ENCODE data around the gene ROBO3.

ROBO3 gene

DNA sequence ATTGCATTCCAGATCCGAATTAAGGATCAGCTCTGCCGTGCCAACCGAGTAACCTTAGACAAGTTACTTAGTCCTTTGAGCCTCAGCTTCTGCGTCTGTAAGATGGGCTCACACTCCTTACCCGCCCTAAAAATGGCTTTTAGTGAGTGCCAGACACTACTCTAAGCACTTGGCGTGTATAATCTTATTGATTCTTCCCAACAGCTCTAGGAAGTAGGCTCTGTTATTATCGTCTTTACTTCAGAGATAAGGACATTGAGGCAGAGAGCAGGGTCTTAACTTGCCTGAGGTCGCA is 21.7 kb upstream of the ROBO3 start:
- DNase-seq, result no peak

DNA sequence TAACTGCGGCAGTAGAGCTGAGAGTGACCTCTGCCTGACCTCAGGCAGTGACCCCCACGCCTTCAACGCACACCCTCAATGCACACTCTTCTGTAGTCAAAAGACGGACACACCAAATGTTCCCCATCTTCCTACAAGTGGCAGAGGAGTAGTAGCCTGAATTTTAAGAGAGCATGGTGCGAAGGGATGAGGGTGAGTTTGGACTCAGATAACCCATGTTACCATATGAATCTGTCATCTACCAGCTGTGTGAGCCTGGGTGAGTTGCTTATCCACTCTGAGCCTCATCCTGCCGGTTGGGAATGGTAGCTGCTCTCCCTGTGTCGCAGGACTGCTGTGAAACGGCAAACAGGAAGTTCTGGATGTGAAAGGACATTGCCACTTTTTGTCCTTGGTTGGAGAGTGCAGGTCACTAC is 20.6 kb upstream of the ROBO3 start:
- DNase-seq, result no peak

- no peak for DNase-seq
These were observed 19.1 kb upstream of the ROBO3 start for GRCh38 chr11:124846070-124846673.

GRCh38 chr11:124859171-124859570 is 6.1 kb upstream of the ROBO3 start:
- DNase-seq, result no peak

DNA sequence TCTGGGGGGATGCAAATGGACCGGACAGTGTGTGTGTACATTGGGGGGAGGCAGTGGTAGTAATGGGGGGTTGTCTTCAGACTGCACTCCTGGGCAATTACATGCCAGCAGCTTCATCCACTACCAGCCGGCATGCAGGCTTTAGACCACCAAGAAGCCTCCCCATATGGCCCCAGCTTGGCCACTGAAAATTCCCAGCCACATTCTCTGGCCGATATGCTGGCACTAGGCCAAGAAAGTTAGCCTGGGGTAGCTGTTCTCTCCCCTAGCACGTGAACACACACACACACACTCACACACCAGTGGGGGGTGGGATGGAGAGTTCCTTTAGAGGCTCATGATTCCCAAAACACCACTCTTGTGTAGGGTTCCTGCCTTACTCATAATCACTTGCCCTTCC is 3.6 kb upstream of the ROBO3 start:
- DNase-seq, result no peak

DNA sequence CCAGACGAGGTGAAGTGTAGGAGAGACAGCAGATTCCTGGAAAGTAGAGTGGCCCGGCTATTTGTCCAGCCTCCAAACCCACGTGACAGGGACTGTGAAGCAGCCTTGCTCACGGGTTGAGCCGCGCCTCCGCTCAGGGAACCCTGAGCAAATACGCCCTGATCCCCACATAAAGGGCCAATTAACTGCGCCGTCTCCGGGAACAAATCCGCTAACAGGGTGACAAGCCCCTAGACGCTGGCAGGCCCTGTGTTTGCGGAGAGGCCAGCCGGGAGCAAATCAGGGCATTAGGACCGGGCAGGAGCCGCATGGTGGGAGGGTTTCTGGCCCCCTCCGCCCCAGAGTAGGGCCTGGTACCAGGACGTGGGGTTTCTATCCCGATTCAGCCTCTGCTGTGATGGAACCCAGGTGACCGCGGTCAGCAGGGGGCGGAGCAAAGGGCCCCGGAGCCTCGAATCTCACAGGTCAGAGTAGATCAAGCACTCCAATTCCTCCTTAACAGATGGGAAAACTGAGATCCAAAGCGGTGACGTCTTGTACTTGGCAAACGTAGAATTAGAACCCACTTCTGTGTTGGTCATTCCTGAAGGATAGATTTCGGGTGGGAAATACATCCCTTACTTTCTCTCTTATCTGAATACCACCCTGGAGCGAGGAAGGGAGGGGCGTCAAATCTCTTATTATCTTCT is 2.0 kb upstream of the ROBO3 start:
- DNase-seq, result no peak

DNA sequence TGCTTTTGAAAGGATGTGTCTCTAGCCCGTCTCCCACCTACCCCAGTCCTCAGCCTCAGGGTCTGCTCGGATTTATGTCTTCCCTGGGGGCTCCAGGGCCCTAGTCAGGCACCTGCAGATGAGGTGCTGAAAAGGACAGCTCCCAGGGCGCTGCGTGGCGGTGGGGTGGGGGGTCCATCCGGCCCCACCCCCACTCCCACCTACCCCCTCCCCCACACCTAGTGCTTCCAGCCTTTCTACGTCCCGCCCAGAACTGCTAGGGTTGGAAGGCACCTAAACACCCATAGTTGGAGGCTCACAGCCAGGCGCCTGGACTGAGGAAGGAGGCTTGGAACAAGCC is 1.4 kb upstream of the ROBO3 start:
- DNase-seq, result no peak

GRCh38 chr11:124864176-124864891 is 898 bp upstream of the ROBO3 start:
- DNase-seq, result no peak

DNA sequence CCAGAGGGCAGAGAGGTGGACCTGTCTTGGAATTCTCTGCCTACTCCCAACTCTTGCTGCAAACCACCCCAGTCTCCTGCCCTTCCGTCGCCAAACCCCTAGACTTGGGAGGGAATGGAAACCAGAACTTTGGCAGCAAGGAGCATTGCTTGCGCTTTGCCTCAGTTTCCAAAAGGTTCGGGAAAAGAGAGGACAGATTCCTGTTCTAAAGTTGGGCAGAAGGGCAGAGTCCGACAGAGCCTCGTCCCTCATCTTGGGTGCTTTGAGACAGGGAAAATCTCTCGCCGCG is 396 bp upstream of the ROBO3 start:
- no peak for DNase-seq

DNA sequence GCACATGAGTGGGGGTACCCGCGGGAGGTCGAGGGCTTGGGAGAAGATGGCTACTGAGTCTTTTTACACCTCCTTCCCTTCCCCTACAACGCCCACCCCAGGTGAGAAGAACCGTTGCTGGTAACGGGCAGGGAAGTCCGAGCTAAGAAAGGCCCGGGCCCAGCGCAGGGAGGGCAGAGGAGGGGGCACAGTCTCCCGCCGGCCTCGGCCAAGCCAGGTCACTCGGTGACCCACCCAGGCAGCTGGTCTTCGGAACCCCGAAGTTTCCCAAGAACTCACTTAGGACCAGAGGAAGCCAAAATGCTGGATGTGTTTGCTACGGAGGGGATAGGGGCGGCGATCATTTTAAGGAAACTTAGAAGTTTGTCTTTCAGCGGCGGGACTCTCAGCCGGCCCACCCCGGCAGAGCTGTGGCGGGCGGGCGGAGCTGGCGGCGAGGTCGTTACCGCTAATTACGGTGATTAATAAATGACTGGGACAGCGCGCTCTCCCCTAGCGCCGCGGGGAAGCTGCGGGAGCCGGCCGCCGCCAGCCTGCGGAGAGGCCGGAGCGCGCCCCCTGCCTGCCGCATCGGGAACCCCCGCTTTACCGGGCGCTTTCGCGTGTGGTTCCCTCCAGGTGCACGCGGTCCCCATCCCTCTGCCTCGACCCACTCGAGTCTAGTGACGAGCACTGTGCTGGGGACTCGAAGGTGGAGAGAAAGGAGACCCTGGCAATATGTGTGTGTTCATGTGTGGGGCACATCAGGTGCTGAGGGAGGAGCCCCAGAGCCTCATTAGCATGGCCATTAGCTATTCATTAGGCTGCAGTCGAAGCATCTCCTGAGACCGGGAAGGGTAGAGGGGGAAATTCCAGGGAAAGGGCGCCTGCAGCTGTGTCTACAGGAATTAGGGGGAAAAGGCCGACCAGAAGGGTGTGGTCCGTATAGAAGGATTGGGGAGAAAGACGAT is 945 bp downstream of the ROBO3 start:
- peak; percentile 27 to 52 for DNase-seq

GRCh38 chr11:124867700-124868099 is 2.5 kb downstream of the ROBO3 start:
- peak in 1 of 2 donors; percentile 25 for DNase-seq

- DNase-seq, result no peak
These were observed 3.4 kb downstream of the ROBO3 start for GRCh38 chr11:124868331-124869274.

DNA sequence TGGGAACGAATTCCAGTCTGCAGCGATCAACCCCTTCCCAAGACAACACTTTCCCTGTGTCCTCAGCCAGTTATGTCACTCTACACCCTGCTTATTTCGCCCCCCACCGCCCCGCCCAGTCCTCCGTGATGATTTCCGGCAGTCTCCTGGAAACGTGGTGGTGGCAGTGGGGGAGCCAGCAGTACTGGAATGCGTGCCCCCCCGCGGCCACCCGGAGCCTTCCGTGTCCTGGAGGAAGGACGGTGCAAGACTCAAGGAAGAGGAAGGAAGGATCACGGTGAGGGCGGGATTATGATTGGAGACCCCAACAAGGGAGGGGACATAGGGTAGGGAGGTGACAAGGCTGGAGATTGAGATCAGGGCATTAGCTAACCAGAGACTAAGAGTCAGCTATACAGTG is 4.1 kb downstream of the ROBO3 start:
- no peak for DNase-seq

- no peak for DNase-seq
These were observed 4.7 kb downstream of the ROBO3 start for GRCh38 chr11:124869856-124870387.

DNA sequence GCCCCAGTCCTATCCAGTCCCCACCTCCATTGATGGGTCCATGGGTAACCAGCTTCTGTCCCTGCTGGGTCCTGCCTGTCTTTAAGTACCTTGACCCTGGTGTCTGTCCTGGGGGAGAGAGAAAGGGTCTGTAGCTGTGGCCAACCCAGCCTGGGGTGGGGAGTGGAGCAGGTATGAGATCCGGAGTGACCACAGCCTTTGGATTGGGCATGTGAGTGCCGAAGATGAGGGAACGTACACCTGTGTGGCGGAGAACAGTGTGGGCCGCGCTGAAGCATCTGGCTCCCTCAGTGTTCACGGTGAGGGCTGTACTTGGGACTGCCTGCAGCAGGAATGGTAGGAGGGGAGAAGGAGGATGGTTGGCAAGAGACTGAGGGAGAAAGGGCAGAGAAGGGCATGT is 5.2 kb downstream of the ROBO3 start:
- DNase-seq, result no peak

GRCh38 chr11:124872280-124872679 is 7.0 kb downstream of the ROBO3 start:
- no peak for DNase-seq

DNA sequence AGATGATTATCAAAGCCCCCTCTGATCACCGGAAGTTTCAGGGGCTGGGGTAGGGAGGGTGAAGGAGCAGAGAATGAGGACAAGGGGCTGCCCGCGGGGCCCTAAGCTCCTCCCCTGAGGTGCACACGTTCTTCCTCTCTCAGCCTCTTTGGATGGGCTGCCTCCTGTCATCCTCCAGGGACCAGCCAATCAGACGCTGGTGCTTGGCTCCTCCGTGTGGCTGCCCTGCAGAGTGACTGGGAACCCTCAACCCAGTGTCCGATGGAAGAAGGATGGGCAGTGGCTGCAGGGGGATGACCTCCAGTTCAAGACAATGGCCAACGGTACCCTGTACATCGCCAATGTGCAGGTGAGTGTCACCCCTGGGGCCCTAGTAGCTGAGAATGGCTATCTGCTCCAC is 7.5 kb downstream of the ROBO3 start:
- no peak for DNase-seq

GRCh38 chr11:124873951-124874350 is 8.7 kb downstream of the ROBO3 start:
- no peak for DNase-seq

- no peak for DNase-seq
These were observed 9.5 kb downstream of the ROBO3 start for GRCh38 chr11:124874571-124875255.

- DNase-seq, result no peak
These were observed 10.2 kb downstream of the ROBO3 start for GRCh38 chr11:124875401-124875800.

GRCh38 chr11:124875943-124876817 is 10.9 kb downstream of the ROBO3 start:
- peak; percentile 75 to 82 for DNase-seq
